ENCODE data around the gene CYP4B1. TPM values are rescaled to one million over a fixed set of nuclear protein-coding genes. Genes with fewer than 3 reads are reported as not detected.
"Not testable (repeated sequence)": the region's sequence is repeated elsewhere in the genome, so short reads cannot be mapped to it uniquely, and the experiment has no call there.

Gene CYP4B1
- not detected in 2 replicates for total RNA-seq

- DNase-seq (ENCODE audit: low read depth in 2 of 2): no peak
These were observed at the start of gene CYP4B1 for GRCh38 chr1:46798810-46799209. Gene CYP4B1 (plus strand): TSS chr1:46799046. CDS start chr1:46799082, 36 bp downstream.

GRCh38 chr1:46749404-46749803 is 49.4 kb upstream of the CYP4B1 start:
- no peak for DNase-seq (ENCODE audit: low read depth in 2 of 2)

- DNase-seq (ENCODE audit: low read depth in 2 of 2): no peak
These were observed 48.9 kb upstream of the CYP4B1 start for GRCh38 chr1:46749921-46750404.

GRCh38 chr1:46753985-46754384 is 44.9 kb upstream of the CYP4B1 start:
- no peak for DNase-seq (ENCODE audit: low read depth in 2 of 2)

GRCh38 chr1:46754707-46755106 is 44.1 kb upstream of the CYP4B1 start:
- peak in 1 of 2 donors; percentile 61 for DNase-seq (ENCODE audit: low read depth in 2 of 2)

- no peak for DNase-seq (ENCODE audit: low read depth in 2 of 2)
These were observed 43.7 kb upstream of the CYP4B1 start for GRCh38 chr1:46755121-46755520.

- DNase-seq (ENCODE audit: low read depth in 2 of 2): no peak
These were observed 41.4 kb upstream of the CYP4B1 start for GRCh38 chr1:46757247-46757955.

GRCh38 chr1:46757956-46758528 is 40.8 kb upstream of the CYP4B1 start:
- no peak for DNase-seq (ENCODE audit: low read depth in 2 of 2)

GRCh38 chr1:46760558-46761166 is 38.2 kb upstream of the CYP4B1 start:
- DNase-seq (ENCODE audit: low read depth in 2 of 2): no peak

GRCh38 chr1:46761740-46762139 is 37.1 kb upstream of the CYP4B1 start:
- no peak for DNase-seq (ENCODE audit: low read depth in 2 of 2)

GRCh38 chr1:46764402-46764801 is 34.4 kb upstream of the CYP4B1 start:
- no peak for DNase-seq (ENCODE audit: low read depth in 2 of 2)

GRCh38 chr1:46767649-46768282 is 31.1 kb upstream of the CYP4B1 start:
- no peak for DNase-seq (ENCODE audit: low read depth in 2 of 2)

GRCh38 chr1:46768445-46768844 is 30.4 kb upstream of the CYP4B1 start:
- DNase-seq (ENCODE audit: low read depth in 2 of 2): no peak

- no peak for DNase-seq (ENCODE audit: low read depth in 2 of 2)
These were observed 29.7 kb upstream of the CYP4B1 start for GRCh38 chr1:46769028-46769740.

GRCh38 chr1:46770541-46770940 is 28.3 kb upstream of the CYP4B1 start:
- no peak for DNase-seq (ENCODE audit: low read depth in 2 of 2)

- DNase-seq (ENCODE audit: low read depth in 2 of 2): no peak
These were observed 26.3 kb upstream of the CYP4B1 start for GRCh38 chr1:46772571-46772970.

- DNase-seq (ENCODE audit: low read depth in 2 of 2): no peak
These were observed 24.5 kb upstream of the CYP4B1 start for GRCh38 chr1:46774297-46774696.

- DNase-seq (ENCODE audit: low read depth in 2 of 2): not testable (repeated sequence)
These were observed 20.4 kb upstream of the CYP4B1 start for GRCh38 chr1:46778456-46778855.

GRCh38 chr1:46784666-46785065 is 14.2 kb upstream of the CYP4B1 start:
- no peak for DNase-seq (ENCODE audit: low read depth in 2 of 2)

GRCh38 chr1:46788634-46789033 is 10.2 kb upstream of the CYP4B1 start:
- DNase-seq (ENCODE audit: low read depth in 2 of 2): not testable (repeated sequence)

- DNase-seq (ENCODE audit: low read depth in 2 of 2): peak in 1 of 2 donors; percentile 7
These were observed 8.3 kb upstream of the CYP4B1 start for GRCh38 chr1:46790446-46791101.
